ENCODE results near the gene IFT43. TPM values are rescaled to one million over a fixed set of nuclear protein-coding genes. Genes with fewer than 3 reads are reported as not detected.

The IFT43 gene
- total RNA-seq, 1 donor from 2014 or later: 36.8 TPM

- TF ChIP-seq EZH2 (IDR thresholded peaks at IDR 0.05): no peak
- TF ChIP-seq CTCF (IDR thresholded peaks at IDR 0.05): no peak
- TF ChIP-seq EZH2phosphoT487 (IDR thresholded peaks at IDR 0.05): no peak
- Mint-ChIP-seq H3K4me1 (peaks cover 33% of the 10 kb centered on the region), H3K36me3 (no peaks in the 10 kb centered on the region), H3K9me3 (no peaks in the 10 kb centered on the region), H3K27ac (no peak overlapping the region), H3K27me3 (ENCODE audit: insufficient read depth, low read depth) (peaks cover 13% of the 10 kb centered on the region), H3K4me3 (no peak overlapping the region)
- Histone ChIP-seq H3K4me2 (no peak overlapping the region), H3K27ac (no peak overlapping the region), H4K20me1 (ENCODE audit: low read depth) (no peaks in the 10 kb centered on the region), H3K4me3 (no peak overlapping the region), H3K9ac (no peak overlapping the region), H3K9me3 (ENCODE audit: low read depth) (no peaks in the 10 kb centered on the region), H2AFZ (replicated peaks) (no peak overlapping the region), H3F3A (ENCODE audit: low read depth) (no peaks in the 10 kb centered on the region), H3K79me2 (ENCODE audit: low read depth) (no peaks in the 10 kb centered on the region), H3K4me1 (peaks cover 16% of the 10 kb centered on the region), H3K36me3 (no peaks in the 10 kb centered on the region), H3K27me3 (no peaks in the 10 kb centered on the region)
- DNase-seq (ENCODE audit: low spot score): no peak
These were observed 110.7 kb downstream of the IFT43 start for GRCh38 chr14:76096257-76096656.

- Mint-ChIP-seq H3K27me3 (ENCODE audit: insufficient read depth, low read depth) (peaks cover 17% of the 10 kb centered on the region), H3K4me1 (peaks cover 37% of the 10 kb centered on the region)
These were observed 112.0 kb downstream of the IFT43 start for GRCh38 chr14:76097547-76097946.

GRCh38 chr14:76098047-76098446, 112.5 kb downstream of the IFT43 start:
- Histone ChIP-seq H3K4me3 (no peak overlapping the region), H3K36me3 (no peaks in the 10 kb centered on the region), H4K20me1 (ENCODE audit: low read depth) (no peaks in the 10 kb centered on the region), H3K4me2 (no peak overlapping the region), H3K79me2 (ENCODE audit: low read depth) (no peaks in the 10 kb centered on the region), H3K9ac (no peak overlapping the region), H2AFZ (replicated peaks) (no peak overlapping the region), H3F3A (ENCODE audit: low read depth) (no peaks in the 10 kb centered on the region), H3K4me1 (peaks cover 16% of the 10 kb centered on the region), H3K27ac (no peak overlapping the region), H3K27me3 (no peaks in the 10 kb centered on the region), H3K9me3 (ENCODE audit: low read depth) (no peaks in the 10 kb centered on the region)
- H3K27ac Mint-ChIP-seq: no peak overlapping the region
- H3K36me3 Mint-ChIP-seq: no peaks in the 10 kb centered on the region
- DNase-seq (ENCODE audit: low spot score): no peak
- H3K27me3 Mint-ChIP-seq (ENCODE audit: insufficient read depth, low read depth): peaks cover 17% of the 10 kb centered on the region
- TF ChIP-seq CTCF (IDR thresholded peaks at IDR 0.05): no peak
- TF ChIP-seq EZH2 (IDR thresholded peaks at IDR 0.05): no peak
- H3K4me1 Mint-ChIP-seq: peaks cover 37% of the 10 kb centered on the region
- H3K4me3 Mint-ChIP-seq: no peak overlapping the region
- no peaks in the 10 kb centered on the region for H3K9me3 Mint-ChIP-seq

More at GRCh38 chr14:76097547-76097946, 112.0 kb downstream of the IFT43 start:
- Histone ChIP-seq H3K4me3 (no peak overlapping the region), H3F3A (ENCODE audit: low read depth) (no peaks in the 10 kb centered on the region), H3K9me3 (ENCODE audit: low read depth) (no peaks in the 10 kb centered on the region), H3K4me1 (peaks cover 16% of the 10 kb centered on the region), H3K9ac (no peak overlapping the region), H3K4me2 (no peak overlapping the region), H3K79me2 (ENCODE audit: low read depth) (no peaks in the 10 kb centered on the region), H2AFZ (replicated peaks) (no peak overlapping the region), H3K36me3 (no peaks in the 10 kb centered on the region), H3K27me3 (no peaks in the 10 kb centered on the region), H3K27ac (no peak overlapping the region), H4K20me1 (ENCODE audit: low read depth) (no peaks in the 10 kb centered on the region)
- TF ChIP-seq CTCF (IDR thresholded peaks at IDR 0.05): no peak
- TF ChIP-seq EZH2 (IDR thresholded peaks at IDR 0.05): no peak
- no peak for TF ChIP-seq EZH2phosphoT487 (IDR thresholded peaks at IDR 0.05)
- Mint-ChIP-seq H3K9me3 (no peaks in the 10 kb centered on the region), H3K4me3 (no peak overlapping the region), H3K27ac (peak overlapping the region; percentile 57), H3K36me3 (no peaks in the 10 kb centered on the region)
- DNase-seq (ENCODE audit: low spot score): no peak

Data from neural progenitor cell (in vitro differentiated cells).